Peyer's patch (tissue), 4 donors: ENCODE results near the gene CLEC16A. TPM values are rescaled to one million over a fixed set of nuclear protein-coding genes. Genes with fewer than 3 reads are reported as not detected.
A peak's percentile ranks its signal among the peaks of the same experiment; 100 is the strongest.

ENCODE experiments used
- DNase-seq, 3 donors: peaks; one replicate each; pipeline ENCODE4 v3.0.0-alpha.2; 2017 to 2019
- H3K27ac ChIP-seq, 4 donors: fragments of 200-600 bp; sonication (generic); one replicate each; pipeline ENCODE4 v1.5.1; 2016 to 2019
- H3K27me3 ChIP-seq, 2 donors: fragments of 200-600 bp; sonication (generic); one replicate each; pipeline ENCODE4 v1.5.1; 2019
- H3K36me3 ChIP-seq, 3 donors: fragments of 200-600 bp; sonication (generic); one replicate each; pipeline ENCODE4 v1.5.1; 2016 to 2019
- H3K4me1 ChIP-seq, 4 donors: fragments of 200-600 bp; sonication (generic); one replicate each; pipeline ENCODE4 v1.5.1; 2016 to 2019
- H3K4me3 ChIP-seq, 4 donors: fragments of 200-600 bp; sonication (generic); 1 replicate in 3 of 4; 2 replicates in 1 of 4; pipeline ENCODE4 v1.5.1; 2016 to 2019; ENCODE audit warnings: mild to moderate bottlenecking in 1 of 4
- H3K9me3 ChIP-seq, 4 donors: fragments of 200-600 bp; sonication (generic); one replicate each; pipeline ENCODE4 v1.5.1; 2016 to 2019; ENCODE audit warnings: mild to moderate bottlenecking in 1 of 4
- POLR2A ChIP-seq, 2 donors: fragments of 450-650 bp; IDR thresholded peaks; one replicate each; pipeline ENCODE4 v1.5.1; 2017; ENCODE audit warnings: antibody characterized with exemption in 2 of 2, mild to moderate bottlenecking in 2 of 2, moderate library complexity in 2 of 2
- total RNA-seq, 4 donors: library from RNA; depleted of rRNA; stranded (reverse); fragments of >200 nt; gene quantifications; one replicate each; pipeline ENCODE4 v1.1.0, GENCODE V29; 2016
- TF ChIP-seq, protein P1 (sequence below), 6 experiments: fragments of 450-650 bp in 4 of 6; fragments of 200-600 bp in 2 of 6; sonication (generic) in 1 of 6; IDR thresholded peaks; one replicate each; pipeline ENCODE4 v1.5.1; 2017 to 2019; ENCODE audit warnings: antibody characterized with exemption in 6 of 6, mild to moderate bottlenecking in 3 of 6, moderate library complexity in 1 of 6

Gene CLEC16A
- total RNA-seq, 4 donors from 2014 or later = 37.8 to 139 (median 64.3) TPM

GRCh38 chr16:11194913-11195312 lies 250.5 kb downstream of the CLEC16A start:
- H3K36me3 ChIP-seq = no peaks in the 10 kb centered on the region
- H3K27ac ChIP-seq = no peak overlapping the region
- TF ChIP-seq POLR2A (IDR thresholded peaks at IDR 0.05) = no peak
- TF ChIP-seq, protein P1, sequence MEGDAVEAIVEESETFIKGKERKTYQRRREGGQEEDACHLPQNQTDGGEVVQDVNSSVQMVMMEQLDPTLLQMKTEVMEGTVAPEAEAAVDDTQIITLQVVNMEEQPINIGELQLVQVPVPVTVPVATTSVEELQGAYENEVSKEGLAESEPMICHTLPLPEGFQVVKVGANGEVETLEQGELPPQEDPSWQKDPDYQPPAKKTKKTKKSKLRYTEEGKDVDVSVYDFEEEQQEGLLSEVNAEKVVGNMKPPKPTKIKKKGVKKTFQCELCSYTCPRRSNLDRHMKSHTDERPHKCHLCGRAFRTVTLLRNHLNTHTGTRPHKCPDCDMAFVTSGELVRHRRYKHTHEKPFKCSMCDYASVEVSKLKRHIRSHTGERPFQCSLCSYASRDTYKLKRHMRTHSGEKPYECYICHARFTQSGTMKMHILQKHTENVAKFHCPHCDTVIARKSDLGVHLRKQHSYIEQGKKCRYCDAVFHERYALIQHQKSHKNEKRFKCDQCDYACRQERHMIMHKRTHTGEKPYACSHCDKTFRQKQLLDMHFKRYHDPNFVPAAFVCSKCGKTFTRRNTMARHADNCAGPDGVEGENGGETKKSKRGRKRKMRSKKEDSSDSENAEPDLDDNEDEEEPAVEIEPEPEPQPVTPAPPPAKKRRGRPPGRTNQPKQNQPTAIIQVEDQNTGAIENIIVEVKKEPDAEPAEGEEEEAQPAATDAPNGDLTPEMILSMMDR (IDR thresholded peaks at IDR 0.05) = no peak
- no peak for DNase-seq
- no peak overlapping the region for H3K4me3 ChIP-seq
- H3K9me3 ChIP-seq = no peaks in the 10 kb centered on the region
- H3K27me3 ChIP-seq = no peaks in the 10 kb centered on the region
- peaks cover 0 to 8% (median 0%) of the 10 kb centered on the region in 4 donors for H3K4me1 ChIP-seq

DNA sequence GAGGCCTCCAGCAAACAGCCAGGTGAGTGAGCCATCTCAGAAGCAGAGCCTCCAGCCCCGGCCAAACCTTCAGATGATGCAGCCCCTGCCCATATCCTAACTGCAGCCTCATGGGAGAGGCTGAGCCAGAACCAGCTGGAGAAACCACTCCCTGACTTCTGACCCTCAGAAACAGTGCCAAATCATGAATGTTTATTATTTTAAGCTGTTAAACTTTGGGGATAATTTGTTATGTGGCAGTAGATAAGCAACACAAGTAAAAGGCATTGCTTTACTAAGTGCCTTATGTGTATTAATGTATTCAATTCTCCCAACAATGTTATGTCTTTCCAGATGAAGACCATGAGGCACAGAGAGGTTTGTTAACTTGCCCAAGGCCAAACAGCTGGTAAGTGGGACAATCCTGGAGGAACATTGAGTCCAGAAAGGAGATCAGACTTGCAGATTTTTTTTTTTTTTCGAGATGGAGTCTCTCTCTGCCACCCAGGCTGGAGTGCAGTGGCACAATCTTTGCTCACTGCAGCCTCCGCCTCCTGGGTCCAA lies 252.0 kb downstream of the CLEC16A start:
- Histone ChIP-seq H3K27me3 (no peaks in the 10 kb centered on the region), H3K9me3 (no peaks in the 10 kb centered on the region), H3K4me3 (no peak overlapping the region), H3K4me1 (peaks cover 0 to 8% (median 0%) of the 10 kb centered on the region in 4 donors), H3K36me3 (no peaks in the 10 kb centered on the region), H3K27ac (no peak overlapping the region)
- DNase-seq = no peak
- TF ChIP-seq, protein P1 (IDR thresholded peaks at IDR 0.05) = no peak
- TF ChIP-seq POLR2A (IDR thresholded peaks at IDR 0.05) = no peak

DNA sequence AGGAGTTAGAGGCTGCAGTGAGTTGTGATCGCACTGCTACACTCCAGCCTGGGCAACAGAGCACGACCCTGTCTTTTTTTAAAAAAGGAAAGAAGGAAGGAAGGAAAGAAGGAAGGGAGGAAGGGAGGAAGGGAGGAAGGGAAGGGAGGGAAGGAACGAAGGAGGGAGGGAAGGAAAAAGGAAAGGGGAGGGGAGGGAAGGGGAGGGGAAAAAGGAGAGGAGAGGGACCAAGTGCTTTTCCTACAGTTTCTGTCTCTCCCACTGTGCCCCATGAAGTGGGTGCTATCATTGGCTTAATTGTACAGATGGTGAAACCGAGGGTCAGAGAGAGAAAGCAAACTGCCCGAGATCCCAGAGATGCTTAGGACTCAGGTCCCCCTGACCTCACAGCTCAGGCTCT lies 254.0 kb downstream of the CLEC16A start:
- no peaks in the 10 kb centered on the region for H3K36me3 ChIP-seq
- peaks cover 0 to 8% (median 0%) of the 10 kb centered on the region in 4 donors for H3K4me1 ChIP-seq
- H3K27me3 ChIP-seq = no peaks in the 10 kb centered on the region
- no peak overlapping the region for H3K27ac ChIP-seq
- H3K9me3 ChIP-seq = no peaks in the 10 kb centered on the region
- TF ChIP-seq, protein P1 (IDR thresholded peaks at IDR 0.05) = no peak
- no peak for TF ChIP-seq POLR2A (IDR thresholded peaks at IDR 0.05)
- no peak overlapping the region for H3K4me3 ChIP-seq
- no peak for DNase-seq

- Histone ChIP-seq H3K4me3 (no peak overlapping the region), H3K27me3 (no peaks in the 10 kb centered on the region), H3K4me1 (peaks cover 0 to 8% (median 0%) of the 10 kb centered on the region in 4 donors), H3K36me3 (no peaks in the 10 kb centered on the region), H3K27ac (no peak overlapping the region), H3K9me3 (no peaks in the 10 kb centered on the region)
- DNase-seq = peak in 2 of 3 donors; percentile 69 to 71
- TF ChIP-seq POLR2A (IDR thresholded peaks at IDR 0.05) = no peak
- TF ChIP-seq, protein P1 (IDR thresholded peaks at IDR 0.05) = no peak
Observed at GRCh38 chr16:11198828-11199227, 254.5 kb downstream of the CLEC16A start.

GRCh38 chr16:11200592-11200991 lies 256.2 kb downstream of the CLEC16A start:
- H3K27me3 ChIP-seq = no peaks in the 10 kb centered on the region
- H3K4me1 ChIP-seq = peaks cover 0 to 12% (median 0%) of the 10 kb centered on the region in 4 donors
- H3K27ac ChIP-seq = no peak overlapping the region
- H3K4me3 ChIP-seq = no peak overlapping the region
- no peak for DNase-seq
- H3K36me3 ChIP-seq = no peaks in the 10 kb centered on the region
- no peaks in the 10 kb centered on the region for H3K9me3 ChIP-seq
- no peak for TF ChIP-seq POLR2A (IDR thresholded peaks at IDR 0.05)
- TF ChIP-seq, protein P1 (IDR thresholded peaks at IDR 0.05) = no peak
